Activated naive CD8-positive, alpha-beta T cell treated with anti-CD3 and anti-CD28 coated beads, Interleukin-2, amount 10 ng/mL, durations not matched to agents 7 days and 5 days (primary cell): ENCODE measurements around the gene C16orf78. TPM values are rescaled to one million over a fixed set of nuclear protein-coding genes. Genes with fewer than 3 reads are reported as not detected.
"Not testable (repeated sequence)": the region's sequence is repeated elsewhere in the genome, so short reads cannot be mapped to it uniquely, and the experiment has no call there.

Experiments
- ATAC-seq: fragments of 150-1000 bp; cut with Tn5 transposase; one replicate; pipeline ENCODE4 v1.10.0; 2021; ENCODE audit warnings: low read depth, moderate library complexity
- POLR2A ChIA-PET: fragments of 350-600 bp; sonication (Branson Sonifier 250); formaldehyde crosslinking; loops from one replicate; lab custom pipeline; 2021; ENCODE audit warnings: antibody characterized with exemption; lab: Charles Lee
- DNase-seq: peaks from one replicate; pipeline ENCODE4 v3.0.0; 2021
- H3K27ac Mint-ChIP-seq: one replicate; pipeline ENCODE4 v1.8.0; 2022; ENCODE audit warnings: mild to moderate bottlenecking, mixed read lengths
- H3K27me3 Mint-ChIP-seq: one replicate; pipeline ENCODE4 v1.8.0; 2022; ENCODE audit warnings: mild to moderate bottlenecking, moderate library complexity, mixed read lengths
- H3K36me3 Mint-ChIP-seq: one replicate; pipeline ENCODE4 v1.8.0; 2021; ENCODE audit warnings: mild to moderate bottlenecking, mixed read lengths
- H3K4me1 Mint-ChIP-seq: one replicate; pipeline ENCODE4 v1.8.0; 2021; ENCODE audit warnings: mixed read lengths
- H3K4me3 Mint-ChIP-seq: one replicate; pipeline ENCODE4 v1.8.0; 2022; ENCODE audit warnings: mild to moderate bottlenecking, moderate library complexity, mixed read lengths
- H3K9me3 Mint-ChIP-seq: one replicate; pipeline ENCODE4 v1.8.0; 2021; ENCODE audit warnings: mixed read lengths
- total RNA-seq, 2 experiments: library from RNA; stranded (reverse); gene quantifications; one replicate each; pipeline ENCODE4 v1.2.3, GENCODE V29; 2021

The C16orf78 gene
- total RNA-seq, 2 experiments from 2014 or later = not detected

DNA sequence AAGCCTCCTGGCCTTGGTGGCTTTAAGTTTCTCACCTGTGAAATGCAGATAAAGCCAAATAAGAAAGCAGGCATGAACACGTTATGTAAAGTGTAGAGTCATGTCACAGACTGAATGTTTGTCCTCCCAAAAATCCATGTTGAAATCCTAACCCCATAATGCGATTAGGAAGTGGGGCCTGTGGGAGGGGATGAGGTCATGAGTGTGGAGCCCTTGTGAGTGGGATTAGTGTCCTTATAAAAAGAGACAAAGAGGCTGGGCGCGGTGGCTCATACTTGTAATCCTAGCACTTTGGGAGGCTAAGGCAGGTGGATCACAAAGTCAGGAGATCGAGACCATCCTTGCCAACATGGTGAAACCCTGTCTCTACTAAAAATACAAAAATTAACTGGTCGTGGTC, 19.5 kb upstream of the C16orf78 start:
- POLR2A ChIA-PET = interaction anchor here (0.7 kb wide), 1 partner anchor 675 kb away, joined by 3 read pairs; no protein-coding TSS in a partner anchor

DNA sequence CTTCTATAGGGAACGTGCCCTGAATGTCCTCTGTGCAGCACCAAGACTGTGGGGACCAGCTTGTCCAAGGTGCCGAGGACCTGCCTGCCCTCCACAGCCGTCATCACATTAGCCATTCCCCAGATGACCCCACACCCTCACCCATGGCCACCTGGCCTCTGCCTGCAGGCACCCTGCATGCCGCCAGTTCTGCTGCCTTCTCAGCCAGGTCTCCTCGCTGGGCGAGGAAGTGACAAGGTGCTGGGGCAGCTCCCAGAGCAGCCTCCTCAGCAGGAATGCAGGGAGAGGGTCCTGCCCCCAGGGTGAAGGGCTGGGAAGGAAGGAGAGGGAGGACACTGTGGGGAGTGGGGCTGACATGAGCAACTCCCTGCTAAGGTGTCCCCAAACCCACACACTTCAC, 18.6 kb upstream of the C16orf78 start:
- no peak overlapping the region for H3K27ac Mint-ChIP-seq
- no peaks in the 10 kb centered on the region for H3K36me3 Mint-ChIP-seq
- H3K4me3 Mint-ChIP-seq = no peak overlapping the region
- no peak for DNase-seq
- no peaks in the 10 kb centered on the region for H3K4me1 Mint-ChIP-seq
- no peaks in the 10 kb centered on the region for H3K9me3 Mint-ChIP-seq
- POLR2A ChIA-PET = interaction anchor here (0.7 kb wide), 1 partner anchor 1099 kb away, joined by 3 read pairs; no protein-coding TSS in a partner anchor
- no peak for ATAC-seq
- peaks cover 8% of the 10 kb centered on the region for H3K27me3 Mint-ChIP-seq

More for the DNA sequence above, 19.5 kb upstream of the C16orf78 start:
- no peak overlapping the region for H3K27ac Mint-ChIP-seq
- peaks cover 8% of the 10 kb centered on the region for H3K27me3 Mint-ChIP-seq
- H3K36me3 Mint-ChIP-seq = no peaks in the 10 kb centered on the region
- H3K4me1 Mint-ChIP-seq = no peaks in the 10 kb centered on the region
- no peaks in the 10 kb centered on the region for H3K9me3 Mint-ChIP-seq
- ATAC-seq = no peak
- H3K4me3 Mint-ChIP-seq = no peak overlapping the region
- no peak for DNase-seq

- no peak overlapping the region for H3K27ac Mint-ChIP-seq
- POLR2A ChIA-PET = no interaction called here
- no peak overlapping the region for H3K4me3 Mint-ChIP-seq
- H3K36me3 Mint-ChIP-seq = no peaks in the 10 kb centered on the region
- DNase-seq (no peak), ATAC-seq (no peak)
- no peaks in the 10 kb centered on the region for H3K4me1 Mint-ChIP-seq
- peaks cover 8% of the 10 kb centered on the region for H3K27me3 Mint-ChIP-seq
- no peaks in the 10 kb centered on the region for H3K9me3 Mint-ChIP-seq
Measured at GRCh38 chr16:49355933-49356665, 17.5 kb upstream of the C16orf78 start.

DNA sequence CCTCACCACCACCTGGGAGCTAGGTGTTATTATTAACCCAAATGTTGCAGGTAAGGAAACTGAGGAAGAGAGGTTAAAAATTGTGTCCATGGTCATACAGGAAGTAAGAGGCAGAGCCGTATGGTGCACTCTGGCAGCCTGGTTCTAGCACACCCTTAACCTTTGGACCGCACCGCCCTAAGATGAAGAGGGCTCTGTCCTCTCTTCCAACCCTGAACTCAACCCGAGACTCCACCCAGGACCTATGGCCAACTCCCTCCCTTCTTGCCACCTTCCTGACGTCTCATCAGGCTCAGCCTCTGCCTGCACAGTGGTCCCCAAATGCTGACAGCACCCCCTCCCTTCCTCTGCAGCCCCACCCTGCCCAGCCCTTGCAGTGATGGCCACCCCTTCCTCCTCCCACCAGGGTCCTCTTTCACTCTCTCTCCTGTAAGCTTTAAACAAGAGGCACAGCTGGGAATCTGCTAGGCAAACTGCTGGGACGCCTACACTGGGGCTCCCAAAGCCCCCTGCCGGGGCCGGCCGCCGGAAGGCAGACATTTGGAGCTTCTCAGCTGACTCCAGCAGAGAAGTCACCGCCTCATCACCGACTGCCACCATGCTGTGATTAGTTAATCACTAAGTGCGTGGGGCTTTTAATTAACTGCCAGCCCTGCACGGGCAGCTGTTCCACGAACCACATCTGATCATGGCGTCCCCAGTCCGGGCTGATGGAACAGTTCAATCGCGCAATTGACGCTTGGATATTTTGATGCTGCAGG, 16.7 kb upstream of the C16orf78 start:
- no peak for DNase-seq
- Mint-ChIP-seq H3K9me3 (no peaks in the 10 kb centered on the region), H3K4me1 (no peaks in the 10 kb centered on the region), H3K27ac (no peak overlapping the region), H3K4me3 (no peak overlapping the region), H3K36me3 (no peaks in the 10 kb centered on the region), H3K27me3 (peaks cover 7% of the 10 kb centered on the region)
- ATAC-seq = no peak
- POLR2A ChIA-PET = no interaction called here

DNA sequence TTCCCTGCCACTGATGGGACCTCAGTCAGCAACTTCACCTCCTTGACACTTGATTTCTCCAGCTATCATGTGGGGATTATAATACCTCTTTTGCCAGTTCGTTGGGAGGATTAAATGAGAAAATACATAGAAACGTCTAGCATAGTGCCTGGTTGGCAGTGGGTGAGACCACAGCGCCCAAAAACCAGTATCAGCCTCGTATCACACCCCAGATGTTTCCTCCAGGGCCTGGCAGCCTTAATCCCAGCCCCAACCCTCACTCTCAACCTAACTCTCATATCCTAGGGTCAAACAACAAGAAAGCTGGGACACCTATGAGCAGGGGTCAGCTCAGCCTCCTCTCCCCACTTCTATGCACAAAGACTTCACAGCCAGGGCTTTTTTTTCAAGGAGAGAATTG, 14.0 kb upstream of the C16orf78 start:
- Mint-ChIP-seq H3K9me3 (no peaks in the 10 kb centered on the region), H3K4me3 (no peak overlapping the region), H3K27me3 (no peaks in the 10 kb centered on the region), H3K4me1 (no peaks in the 10 kb centered on the region), H3K27ac (no peak overlapping the region), H3K36me3 (no peaks in the 10 kb centered on the region)
- POLR2A ChIA-PET = no interaction called here
- ATAC-seq (no peak), DNase-seq (no peak)

DNA sequence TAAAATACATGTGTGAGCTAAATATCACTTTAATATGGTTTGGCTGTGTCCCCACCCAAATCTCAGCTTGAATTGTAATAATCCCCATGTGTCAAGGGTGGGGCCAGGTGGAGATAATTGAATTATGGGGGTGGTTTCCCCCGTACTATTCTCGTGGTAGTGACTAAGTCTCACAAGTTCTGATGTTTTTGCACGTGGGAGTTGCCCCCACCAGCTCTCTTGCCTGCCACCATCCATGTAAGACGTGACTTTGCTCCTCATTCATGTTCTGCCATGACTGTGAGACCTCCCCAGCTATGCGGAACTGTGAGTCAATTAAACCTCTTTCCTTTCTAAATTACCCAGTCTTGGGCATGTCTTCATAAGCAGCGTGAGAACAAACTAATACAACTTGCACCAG, 11.9 kb upstream of the C16orf78 start:
- H3K4me1 Mint-ChIP-seq, POLR2A ChIA-PET, H3K27ac Mint-ChIP-seq, H3K36me3 Mint-ChIP-seq, ATAC-seq, H3K9me3 Mint-ChIP-seq, H3K27me3 Mint-ChIP-seq, DNase-seq, H3K4me3 Mint-ChIP-seq: not testable (repeated sequence)

- H3K4me1 Mint-ChIP-seq = no peaks in the 10 kb centered on the region
Measured at GRCh38 chr16:49362230-49362629, 11.4 kb upstream of the C16orf78 start.

GRCh38 chr16:49365711-49366509, 7.7 kb upstream of the C16orf78 start:
- ATAC-seq = no peak
- POLR2A ChIA-PET = no interaction called here
- H3K36me3 Mint-ChIP-seq = no peaks in the 10 kb centered on the region

More at GRCh38 chr16:49362230-49362629, 11.4 kb upstream of the C16orf78 start:
- POLR2A ChIA-PET = no interaction called here
- H3K27me3 Mint-ChIP-seq = no peaks in the 10 kb centered on the region
- no peak for DNase-seq
- H3K9me3 Mint-ChIP-seq = no peaks in the 10 kb centered on the region
- H3K4me3 Mint-ChIP-seq = no peak overlapping the region
- ATAC-seq = no peak
- no peak overlapping the region for H3K27ac Mint-ChIP-seq
- no peaks in the 10 kb centered on the region for H3K36me3 Mint-ChIP-seq

GRCh38 chr16:49366669-49367068, 6.9 kb upstream of the C16orf78 start:
- H3K27me3 Mint-ChIP-seq = no peaks in the 10 kb centered on the region
- POLR2A ChIA-PET = no interaction called here
- no peak overlapping the region for H3K4me3 Mint-ChIP-seq
- ATAC-seq = no peak
- H3K9me3 Mint-ChIP-seq = no peaks in the 10 kb centered on the region
- DNase-seq = no peak
- no peaks in the 10 kb centered on the region for H3K36me3 Mint-ChIP-seq
- no peak overlapping the region for H3K27ac Mint-ChIP-seq
- no peaks in the 10 kb centered on the region for H3K4me1 Mint-ChIP-seq

More at GRCh38 chr16:49365711-49366509, 7.7 kb upstream of the C16orf78 start:
- no peaks in the 10 kb centered on the region for H3K4me1 Mint-ChIP-seq
- no peak overlapping the region for H3K27ac Mint-ChIP-seq
- no peak overlapping the region for H3K4me3 Mint-ChIP-seq
- H3K27me3 Mint-ChIP-seq = no peaks in the 10 kb centered on the region
- H3K9me3 Mint-ChIP-seq = no peaks in the 10 kb centered on the region
- no peak for DNase-seq

DNA sequence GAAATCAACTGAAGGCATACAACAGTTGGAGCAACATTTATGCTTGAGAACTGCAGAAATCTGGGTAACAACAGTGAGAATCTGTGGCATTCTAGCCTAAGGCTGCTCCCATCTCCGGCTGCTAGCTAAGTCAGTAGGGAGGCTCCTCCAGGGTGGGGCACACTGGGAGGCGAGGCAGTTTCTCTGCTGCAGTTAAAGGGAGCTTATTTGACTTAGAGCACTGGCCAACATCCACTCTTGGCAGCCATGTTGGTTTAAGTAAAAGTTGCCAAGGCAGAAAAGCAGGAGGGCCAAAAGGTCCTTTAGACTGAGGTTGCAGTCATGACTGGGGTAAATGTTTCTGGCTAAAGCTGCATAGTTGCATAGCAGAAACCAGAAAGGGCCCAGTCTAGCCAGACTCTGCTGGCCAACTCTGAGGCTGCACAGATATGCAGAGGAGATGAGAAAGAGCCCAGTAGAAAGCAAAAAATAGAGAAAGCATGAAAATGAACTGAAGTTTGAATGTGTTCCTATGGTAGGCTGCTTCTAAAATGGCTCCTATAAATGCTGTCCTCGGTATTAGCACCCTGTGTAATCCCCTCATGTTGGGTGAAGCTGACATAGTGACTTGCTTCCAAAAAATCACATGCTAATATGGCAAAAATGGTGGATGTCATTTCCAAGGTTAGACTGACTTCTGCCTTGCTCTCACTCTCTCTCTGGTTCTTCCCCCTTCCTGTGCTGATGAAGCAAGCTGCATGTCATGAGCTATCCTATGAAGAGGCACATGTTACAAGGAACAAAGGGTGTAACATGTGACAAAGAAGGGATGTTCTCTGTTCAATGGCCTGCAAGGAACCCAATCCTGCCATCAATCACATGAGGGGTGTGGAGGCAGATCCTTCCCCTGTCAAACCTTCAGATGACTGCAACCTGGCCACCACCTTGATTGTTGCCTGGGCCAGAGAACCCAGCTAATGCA, 3.7 kb upstream of the C16orf78 start:
- H3K36me3 Mint-ChIP-seq = no peaks in the 10 kb centered on the region
- no peak for ATAC-seq
- H3K27ac Mint-ChIP-seq = no peak overlapping the region
- H3K4me3 Mint-ChIP-seq = no peak overlapping the region
- H3K9me3 Mint-ChIP-seq = no peaks in the 10 kb centered on the region
- no peak for DNase-seq
- H3K4me1 Mint-ChIP-seq = no peaks in the 10 kb centered on the region
- no peaks in the 10 kb centered on the region for H3K27me3 Mint-ChIP-seq
- POLR2A ChIA-PET = no interaction called here

GRCh38 chr16:49376206-49376605, 2.6 kb downstream of the C16orf78 start:
- DNase-seq (no peak), ATAC-seq (no peak)
- Mint-ChIP-seq H3K27ac (no peak overlapping the region), H3K9me3 (no peaks in the 10 kb centered on the region), H3K4me1 (no peaks in the 10 kb centered on the region), H3K4me3 (no peak overlapping the region), H3K36me3 (no peaks in the 10 kb centered on the region), H3K27me3 (no peaks in the 10 kb centered on the region)
- POLR2A ChIA-PET = no interaction called here

DNA sequence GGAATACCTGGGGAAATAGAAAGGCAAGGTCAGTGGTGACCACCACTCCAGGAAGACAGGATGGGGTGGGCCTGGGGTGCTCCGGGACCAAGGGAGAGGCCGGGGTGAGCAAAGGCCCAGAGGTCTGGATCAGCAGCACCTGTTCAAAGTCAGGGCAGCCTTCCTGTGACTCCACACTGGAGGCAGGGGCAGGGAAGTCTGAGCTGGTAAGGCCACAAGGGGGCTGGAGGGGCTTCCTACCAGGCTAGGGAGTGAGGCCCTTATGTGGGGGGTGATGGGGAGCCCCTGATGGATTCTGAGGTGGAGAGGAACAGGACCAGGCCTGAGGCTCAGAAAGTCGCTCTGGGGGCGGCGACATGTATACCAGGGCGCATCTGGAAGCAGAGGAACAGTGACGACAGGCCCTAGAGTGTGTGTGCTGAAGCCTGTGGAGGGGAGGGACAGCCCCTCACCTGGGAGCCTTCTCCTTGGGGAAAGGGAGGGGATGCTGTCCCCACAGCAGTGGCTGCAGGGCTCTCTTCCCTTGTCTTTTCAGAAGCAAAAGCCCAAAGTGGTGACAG, 3.7 kb downstream of the C16orf78 start:
- Mint-ChIP-seq H3K27ac (no peak overlapping the region), H3K4me1 (no peaks in the 10 kb centered on the region), H3K36me3 (no peaks in the 10 kb centered on the region), H3K27me3 (no peaks in the 10 kb centered on the region), H3K9me3 (no peaks in the 10 kb centered on the region), H3K4me3 (no peak overlapping the region)
- DNase-seq (no peak), ATAC-seq (no peak)
- POLR2A ChIA-PET = no interaction called here
